NB4 (cell line): ENCODE data around the gene SSH2.

Experiments used
- MYC ChIP-seq: IDR thresholded peaks from 2 replicates; pipeline ENCODE4 v1.6.1; 2011; ENCODE audit warnings: low read depth, low read length
- POLR2A ChIP-seq: IDR thresholded peaks from 2 replicates; pipeline ENCODE4 v1.6.1; 2011; ENCODE audit warnings: mild to moderate bottlenecking; ENCODE audit not compliant: insufficient read length; ENCODE audit errors: extremely low read depth
- TF ChIP-seq, protein P1 (sequence below): IDR thresholded peaks from one replicate; pipeline ENCODE4 v1.5.1; 2012; ENCODE audit warnings: low read depth, low read length
- TF ChIP-seq, protein P2 (sequence below): IDR thresholded peaks from 2 replicates; pipeline ENCODE4 v1.6.1; 2011; ENCODE audit warnings: low read depth, low read length

DNA sequence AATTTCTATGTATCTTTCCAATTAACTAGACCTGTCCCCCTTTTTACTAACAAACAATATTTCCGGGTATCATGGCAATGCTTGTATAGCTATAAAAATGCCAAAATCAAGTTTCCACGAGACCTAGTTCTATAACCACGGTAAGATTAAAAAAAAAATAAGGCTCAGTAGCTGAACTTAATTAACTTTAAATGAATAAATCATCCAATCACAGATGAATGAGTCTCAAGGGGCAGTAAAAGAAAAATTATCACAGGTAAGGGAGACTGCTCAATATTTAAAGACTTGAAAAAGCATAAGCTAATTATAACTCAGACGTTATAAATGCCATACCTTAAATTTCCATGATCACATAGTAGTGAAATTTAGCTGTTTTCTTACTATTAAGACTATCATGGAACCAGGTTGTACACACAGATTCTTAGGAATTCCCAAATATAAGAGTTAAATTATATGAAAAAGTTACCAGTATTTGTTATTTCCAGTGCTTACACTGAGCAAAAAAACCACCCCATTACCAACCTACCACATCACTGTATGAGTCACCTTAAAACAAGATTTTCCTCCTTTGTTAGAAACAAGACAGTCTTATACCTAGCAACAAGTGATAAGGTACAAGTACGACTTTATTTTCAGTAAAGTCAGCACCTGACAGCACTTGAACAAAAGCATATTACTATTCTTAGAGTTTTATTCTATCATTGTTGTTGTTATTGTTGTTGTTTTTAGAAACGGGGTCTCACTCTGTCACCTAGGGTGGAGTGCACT lies 20.6 kb downstream of the SSH2 start:
- TF ChIP-seq, protein P1, sequence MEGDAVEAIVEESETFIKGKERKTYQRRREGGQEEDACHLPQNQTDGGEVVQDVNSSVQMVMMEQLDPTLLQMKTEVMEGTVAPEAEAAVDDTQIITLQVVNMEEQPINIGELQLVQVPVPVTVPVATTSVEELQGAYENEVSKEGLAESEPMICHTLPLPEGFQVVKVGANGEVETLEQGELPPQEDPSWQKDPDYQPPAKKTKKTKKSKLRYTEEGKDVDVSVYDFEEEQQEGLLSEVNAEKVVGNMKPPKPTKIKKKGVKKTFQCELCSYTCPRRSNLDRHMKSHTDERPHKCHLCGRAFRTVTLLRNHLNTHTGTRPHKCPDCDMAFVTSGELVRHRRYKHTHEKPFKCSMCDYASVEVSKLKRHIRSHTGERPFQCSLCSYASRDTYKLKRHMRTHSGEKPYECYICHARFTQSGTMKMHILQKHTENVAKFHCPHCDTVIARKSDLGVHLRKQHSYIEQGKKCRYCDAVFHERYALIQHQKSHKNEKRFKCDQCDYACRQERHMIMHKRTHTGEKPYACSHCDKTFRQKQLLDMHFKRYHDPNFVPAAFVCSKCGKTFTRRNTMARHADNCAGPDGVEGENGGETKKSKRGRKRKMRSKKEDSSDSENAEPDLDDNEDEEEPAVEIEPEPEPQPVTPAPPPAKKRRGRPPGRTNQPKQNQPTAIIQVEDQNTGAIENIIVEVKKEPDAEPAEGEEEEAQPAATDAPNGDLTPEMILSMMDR, result no peak
- TF ChIP-seq, protein P2, sequence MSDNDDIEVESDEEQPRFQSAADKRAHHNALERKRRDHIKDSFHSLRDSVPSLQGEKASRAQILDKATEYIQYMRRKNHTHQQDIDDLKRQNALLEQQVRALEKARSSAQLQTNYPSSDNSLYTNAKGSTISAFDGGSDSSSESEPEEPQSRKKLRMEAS, result no peak
- TF ChIP-seq POLR2A (no peak), MYC (no peak)
